Adrenal gland (tissue), 12 donors: ENCODE data around the gene KIAA1328. TPM values are rescaled to one million over a fixed set of nuclear protein-coding genes. Genes with fewer than 3 reads are reported as not detected.

Experiments used
- DNase-seq, 7 donors: peaks; one replicate each; pipeline ENCODE4 v3.0.0-alpha.2; 2019 to 2020
- H3K27ac ChIP-seq, 5 donors: fragments of 200-600 bp; sonication (generic) in 4 of 5; 1 replicate in 3 of 5; 2 replicates in 2 of 5; pipeline versions ENCODE4 v1.5.1 to v1.8.0; 2016 to 2020; ENCODE audit warnings: mild to moderate bottlenecking in 1 of 5
- H3K27me3 ChIP-seq: fragments of 200-600 bp; 2 replicates; pipeline ENCODE4 v1.8.0; 2021
- H3K36me3 ChIP-seq, 2 donors: fragments of 200-600 bp; replicated peaks in 1 of 2; 1 replicate in 1 of 2; 2 replicates in 1 of 2; pipeline versions ENCODE4 v1.5.1 to v1.8.0; 2018 to 2022
- H3K4me1 ChIP-seq, 2 donors: fragments of 200-600 bp; replicated peaks in 1 of 2; 1 replicate in 1 of 2; 2 replicates in 1 of 2; pipeline versions ENCODE4 v1.5.1 to v1.8.0; 2018 to 2021
- H3K4me3 ChIP-seq, 4 donors: fragments of 200-600 bp; sonication (generic) in 3 of 4; one replicate each; pipeline ENCODE4 v1.5.1; 2016 to 2018
- H3K9me3 ChIP-seq, 3 donors: fragments of 200-600 bp; sonication (generic) in 1 of 3; replicated peaks in 1 of 3; 1 replicate in 2 of 3; 2 replicates in 1 of 3; pipeline versions ENCODE4 v1.5.1 to v1.8.0; 2016 to 2021
- POLR2A ChIP-seq, 2 donors: fragments of 450-650 bp; IDR thresholded peaks; one replicate each; pipeline ENCODE4 v1.6.1; 2017; ENCODE audit warnings: antibody characterized with exemption in 2 of 2, mild to moderate bottlenecking in 2 of 2, moderate library complexity in 1 of 2
- WGBS, 4 donors: extraction: QIAGEN DNeasy Blood & Tissue Kit in 2 of 4; methylation state at CpG; one replicate each; pipeline versions ENCODE4 v1.1.5 to v1.1.7; 2013 to 2017; 5-methylcytosine and 5-hydroxymethylcytosine counted together
- intact Hi-C, 2 donors: fragments of 100-400 bp; cut with DNase I; formaldehyde crosslinking; loops; one replicate each; pipeline versions ENCODE4 v1.14.1 to v1.15.0; 2022 to 2023
- polyA plus RNA-seq, 3 donors: library from polyadenylated mRNA; stranded (reverse); fragments of 200-250 nt in 2 of 3; fragments of 350-450 nt in 1 of 3; fragmentation: Illumina TruSeq in 1 of 3; extraction: RNeasy Lipid Tissue Mini Kit (QIAGEN cat#74804) in 1 of 3; gene quantifications; one replicate each; pipeline ENCODE4 v1.2.3, GENCODE V29; 2013 to 2014
- total RNA-seq, 9 donors: library from RNA; depleted of rRNA in 4 of 9; stranded (reverse); fragments of >200 nt in 4 of 9; fragments of 120-200 nt in 1 of 9; fragmentation: NEBNext Ultra II Directional in 1 of 9; extraction: Animal tissue kit (Norgen Biotek cat#: 25700) in 1 of 9; gene quantifications; one replicate each; pipeline versions ENCODE4 v1.1.0 to v1.2.4, GENCODE V29; 2013 to 2023
- TF ChIP-seq, protein P1 (sequence below), 6 experiments: fragments of 450-650 bp in 4 of 6; fragments of 200-600 bp in 2 of 6; sonication (generic) in 1 of 6; IDR thresholded peaks; 1 replicate in 5 of 6; 2 replicates in 1 of 6; pipeline versions ENCODE4 v1.5.1 to v1.8.0; 2016 to 2021; ENCODE audit warnings: antibody characterized with exemption in 6 of 6, mild to moderate bottlenecking in 2 of 6, moderate library complexity in 1 of 6
- donor health status: healthy with polysubstance abuse.
- donor health status: Bipolar disorder and iron deficiency.
- donor health status: DM: yes; HTN: yes; CAD: no.
- donor health status: DM: no; HTN: no; CAD: no.
- donor health status: DM: no; HTN: no; CAD: no.
- donor health status: DM: yes; HTN: yes; CAD: no.

The KIAA1328 gene
- total and polyA plus RNA-seq, 12 donors = 2.5 to 20.5 (median 7.2) TPM

DNA sequence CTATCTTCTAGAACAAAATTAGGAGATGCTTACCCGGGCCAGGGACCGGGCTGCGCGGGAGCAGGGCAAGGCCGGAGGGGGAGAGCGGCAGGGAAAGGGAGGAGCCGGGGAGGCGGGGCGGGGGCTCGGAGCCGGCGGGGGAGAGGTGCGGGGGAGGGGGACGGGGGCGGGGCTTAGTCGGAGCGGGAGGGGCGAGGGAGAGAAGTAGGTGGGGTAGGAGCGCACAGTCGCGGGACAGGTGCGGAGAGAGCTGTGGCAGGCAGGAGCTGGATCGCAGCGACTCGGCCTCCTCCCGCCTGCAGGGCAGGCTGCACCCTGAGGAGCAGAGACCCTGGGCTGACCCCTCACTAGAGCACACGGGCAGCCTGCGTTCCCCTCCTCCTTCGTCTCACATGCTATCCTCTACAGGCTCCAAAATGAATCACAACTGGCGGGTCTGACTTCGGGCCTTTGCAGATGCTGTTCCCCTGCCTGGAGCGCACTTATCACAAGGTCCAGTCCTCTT lies 446.4 kb downstream of the KIAA1328 start:
- DNase-seq = no peak
- 15 to 31% (median 19%) methylated on average over 10 to 32 of the region's 32 CpGs for WGBS, 4 donors
- Histone ChIP-seq H3K36me3 (no peaks in the 10 kb centered on the region), H3K4me3 (no peak overlapping the region), H3K27me3 (peaks cover 8% of the 10 kb centered on the region), H3K4me1 (no peaks in the 10 kb centered on the region), H3K9me3 (no peaks in the 10 kb centered on the region), H3K27ac (no peak overlapping the region)
- TF ChIP-seq, protein P1, sequence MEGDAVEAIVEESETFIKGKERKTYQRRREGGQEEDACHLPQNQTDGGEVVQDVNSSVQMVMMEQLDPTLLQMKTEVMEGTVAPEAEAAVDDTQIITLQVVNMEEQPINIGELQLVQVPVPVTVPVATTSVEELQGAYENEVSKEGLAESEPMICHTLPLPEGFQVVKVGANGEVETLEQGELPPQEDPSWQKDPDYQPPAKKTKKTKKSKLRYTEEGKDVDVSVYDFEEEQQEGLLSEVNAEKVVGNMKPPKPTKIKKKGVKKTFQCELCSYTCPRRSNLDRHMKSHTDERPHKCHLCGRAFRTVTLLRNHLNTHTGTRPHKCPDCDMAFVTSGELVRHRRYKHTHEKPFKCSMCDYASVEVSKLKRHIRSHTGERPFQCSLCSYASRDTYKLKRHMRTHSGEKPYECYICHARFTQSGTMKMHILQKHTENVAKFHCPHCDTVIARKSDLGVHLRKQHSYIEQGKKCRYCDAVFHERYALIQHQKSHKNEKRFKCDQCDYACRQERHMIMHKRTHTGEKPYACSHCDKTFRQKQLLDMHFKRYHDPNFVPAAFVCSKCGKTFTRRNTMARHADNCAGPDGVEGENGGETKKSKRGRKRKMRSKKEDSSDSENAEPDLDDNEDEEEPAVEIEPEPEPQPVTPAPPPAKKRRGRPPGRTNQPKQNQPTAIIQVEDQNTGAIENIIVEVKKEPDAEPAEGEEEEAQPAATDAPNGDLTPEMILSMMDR (IDR thresholded peaks at IDR 0.05) = no peak
- TF ChIP-seq POLR2A (IDR thresholded peaks at IDR 0.05) = no peak
- intact Hi-C loops = no loop called here

DNA sequence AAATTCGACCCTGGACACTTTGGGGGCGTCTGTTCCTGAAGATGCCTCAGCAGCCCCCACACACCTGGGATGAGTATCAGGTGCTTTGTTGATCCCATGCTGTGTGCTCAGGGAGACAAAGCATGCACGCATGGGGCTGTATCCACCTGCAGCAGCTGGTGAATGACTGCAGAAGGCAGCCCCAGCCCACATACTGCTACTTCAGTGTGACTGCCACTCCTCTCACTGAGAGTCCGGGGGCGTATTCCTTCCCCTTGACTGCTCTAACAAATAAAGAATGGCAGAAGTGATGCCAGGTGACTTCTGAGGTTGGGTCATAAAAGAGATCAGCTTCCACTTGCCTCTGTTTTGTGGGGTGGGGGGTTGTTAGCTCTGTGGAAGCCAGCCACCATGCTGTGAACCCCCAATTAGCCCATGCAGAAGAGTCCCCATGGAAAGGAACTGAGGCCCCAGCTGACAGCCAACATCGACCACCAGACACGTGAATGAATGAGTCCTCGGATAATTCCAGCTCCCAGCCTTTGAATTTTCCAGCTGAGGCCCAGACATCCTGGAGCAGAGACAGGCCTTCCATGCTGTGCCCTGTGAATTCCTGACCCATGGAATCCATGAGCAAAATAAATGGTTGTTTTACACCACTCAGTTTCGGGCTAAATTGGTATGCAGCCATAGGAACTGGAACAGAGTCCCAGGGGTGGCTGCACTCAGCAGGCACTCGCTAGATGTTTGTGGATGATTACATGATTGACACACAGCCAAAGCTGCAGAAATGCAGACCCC lies 447.4 kb downstream of the KIAA1328 start:
- H3K27me3 ChIP-seq = peaks cover 8% of the 10 kb centered on the region
- no peaks in the 10 kb centered on the region for H3K9me3 ChIP-seq
- DNase-seq = no peak
- no peaks in the 10 kb centered on the region for H3K36me3 ChIP-seq
- 79 to 82% (median 81%) methylated on average over 7 to 10 of the region's 10 CpGs for WGBS, 4 donors
- no peak overlapping the region for H3K27ac ChIP-seq
- H3K4me1 ChIP-seq = no peaks in the 10 kb centered on the region
- H3K4me3 ChIP-seq = no peak overlapping the region
- intact Hi-C loops = no loop called here
- TF ChIP-seq, protein P1 (IDR thresholded peaks at IDR 0.05) = no peak
- no peak for TF ChIP-seq POLR2A (IDR thresholded peaks at IDR 0.05)

DNA sequence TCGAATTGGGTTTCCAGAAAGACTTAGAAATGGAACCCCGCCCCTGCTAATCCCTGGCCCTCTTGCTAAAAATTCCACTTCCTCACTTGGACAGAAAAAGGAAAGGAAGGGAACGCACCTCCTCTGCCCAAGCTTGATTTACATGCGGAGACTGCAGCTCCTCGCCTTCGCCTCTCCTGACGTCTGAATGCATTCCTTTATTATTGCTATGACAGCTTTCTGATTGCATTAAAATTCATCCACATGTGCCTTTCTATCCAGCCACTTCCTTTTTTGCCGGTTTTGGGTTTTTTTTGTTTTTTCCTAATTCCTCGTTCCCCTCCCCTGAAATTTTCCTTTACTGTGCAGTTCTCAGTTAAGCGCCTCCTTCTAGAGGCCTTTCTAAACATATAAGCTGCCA lies 448.9 kb downstream of the KIAA1328 start:
- peaks cover 8% of the 10 kb centered on the region for H3K27me3 ChIP-seq
- no peak overlapping the region for H3K27ac ChIP-seq
- DNase-seq = no peak
- H3K4me3 ChIP-seq = no peak overlapping the region
- no peaks in the 10 kb centered on the region for H3K36me3 ChIP-seq
- no peaks in the 10 kb centered on the region for H3K9me3 ChIP-seq
- 68 to 72% (median 71%) methylated on average over 10 of the region's 10 CpGs for WGBS, 4 donors
- no peaks in the 10 kb centered on the region for H3K4me1 ChIP-seq
- TF ChIP-seq, protein P1 (IDR thresholded peaks at IDR 0.05) = no peak
- TF ChIP-seq POLR2A (IDR thresholded peaks at IDR 0.05) = no peak
- intact Hi-C loops = no loop called here

Other genes with a start within 250 kb of the KIAA1328 start
- 100 to 1,000 TPM in 3 of 9 donors, 10 to 100 TPM in 6; 56.2 to 247 (median 88.8) TPM for gene TPGS2, start 125 bp upstream of the KIAA1328 start, total RNA-seq
- gene TPGS2, start 125 bp upstream of the KIAA1328 start, polyA plus RNA-seq = 100 to 1,000 TPM in 1 of 3 donors, 10 to 100 TPM in 2; 35.3 to 134 (median 36.6) TPM